HG03469 (cell line): Measurements from ENCODE around the gene JMJD8.

Experiments used
- ATAC-seq: cut with Tn5 transposase; IDR thresholded peaks from one replicate; pipeline ENCODE4 v1.9.1; 2021; ENCODE audit warnings: mild to moderate bottlenecking, moderate library complexity, moderate number of reproducible peaks; ENCODE audit not compliant: unreplicated experiment

Gene JMJD8

DNA sequence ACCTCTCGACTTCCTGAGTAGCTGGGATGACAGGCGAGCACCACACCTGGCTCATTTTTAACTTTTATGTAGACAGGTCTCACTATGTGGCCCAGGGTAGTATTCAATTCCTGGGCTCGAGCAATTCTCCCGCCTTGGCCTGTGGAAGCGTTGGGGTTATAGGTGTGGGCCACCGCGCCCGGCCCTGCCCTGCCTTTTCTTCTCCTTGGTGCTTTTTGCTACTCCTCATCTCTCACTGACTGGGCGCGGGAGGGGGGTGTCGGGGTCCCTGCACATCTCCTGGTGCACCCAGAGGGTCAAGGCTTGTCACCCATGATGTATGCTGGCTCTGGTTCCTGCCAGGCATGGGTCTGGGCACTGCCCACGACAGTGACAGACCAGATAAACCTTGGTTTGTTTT lies 39.6 kb downstream of the JMJD8 start:
- ATAC-seq: no peak

DNA sequence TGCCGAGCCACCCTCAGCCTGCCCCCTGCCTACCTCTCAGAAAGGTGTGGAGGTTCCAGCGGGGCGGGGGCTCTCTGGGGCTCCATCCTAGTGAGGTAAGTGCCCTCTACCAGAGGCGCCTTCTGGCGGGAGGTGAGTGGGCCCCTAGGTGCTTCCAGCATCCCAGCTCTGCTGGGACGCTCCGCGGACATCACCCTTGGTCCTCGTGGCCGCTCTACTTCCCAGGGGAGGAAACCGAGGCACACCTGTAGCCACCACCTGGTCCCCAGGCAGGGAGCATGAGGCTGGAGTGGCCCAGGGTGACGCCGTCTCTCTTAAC lies 41.1 kb downstream of the JMJD8 start:
- ATAC-seq: no peak

DNA sequence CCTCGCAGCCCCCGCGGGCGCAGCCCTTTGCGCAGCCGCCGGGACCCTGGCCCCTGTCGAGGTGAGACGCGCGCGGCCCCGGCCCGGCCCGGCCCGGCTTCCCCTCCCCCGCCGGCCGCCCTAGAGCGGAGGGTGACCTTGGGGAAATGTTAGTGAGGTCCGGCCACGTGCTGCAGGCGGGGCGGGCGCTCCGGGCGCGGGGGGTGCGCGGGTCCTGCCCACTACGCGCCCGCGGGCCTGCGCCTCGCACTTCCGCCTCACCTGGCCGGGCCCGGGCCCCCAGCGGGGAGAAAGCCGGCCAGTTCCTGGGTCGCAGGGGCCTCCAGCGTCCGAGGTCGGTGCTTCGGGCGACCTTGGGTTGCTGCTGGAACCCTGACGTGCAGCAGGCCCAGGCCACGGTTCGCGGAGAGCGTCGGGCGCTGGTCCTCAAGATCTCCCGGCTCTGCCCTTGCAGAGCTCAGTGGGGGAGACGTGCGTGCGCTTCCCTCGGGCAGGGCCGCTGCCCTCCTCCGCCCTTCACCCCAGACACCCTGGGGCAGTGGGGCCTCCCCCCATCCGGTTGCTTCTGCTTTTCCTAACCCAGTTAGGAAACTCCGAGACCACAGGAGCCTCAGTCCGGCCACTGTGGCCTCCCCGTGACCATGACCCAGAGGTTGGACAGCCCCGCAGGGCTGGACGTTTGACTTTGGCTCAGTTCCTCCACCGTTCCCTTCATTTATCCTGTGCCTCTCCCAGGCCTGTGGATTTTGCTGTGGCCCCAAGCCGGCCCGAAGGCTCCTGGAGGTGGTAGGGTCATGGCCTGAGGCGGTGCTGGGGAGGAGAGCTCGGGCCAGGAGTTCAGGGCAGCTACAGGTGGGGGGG lies 41.7 kb downstream of the JMJD8 start:
- peak; percentile 22 for ATAC-seq

- peak; percentile 32 for ATAC-seq
Measured at GRCh38 chr16:641326-642188, 42.6 kb downstream of the JMJD8 start, which contains the start of gene MCRIP2. TSS of gene MCRIP2 (plus strand) at chr16:641828. CDS start at chr16:641992, 164 bp downstream.

DNA sequence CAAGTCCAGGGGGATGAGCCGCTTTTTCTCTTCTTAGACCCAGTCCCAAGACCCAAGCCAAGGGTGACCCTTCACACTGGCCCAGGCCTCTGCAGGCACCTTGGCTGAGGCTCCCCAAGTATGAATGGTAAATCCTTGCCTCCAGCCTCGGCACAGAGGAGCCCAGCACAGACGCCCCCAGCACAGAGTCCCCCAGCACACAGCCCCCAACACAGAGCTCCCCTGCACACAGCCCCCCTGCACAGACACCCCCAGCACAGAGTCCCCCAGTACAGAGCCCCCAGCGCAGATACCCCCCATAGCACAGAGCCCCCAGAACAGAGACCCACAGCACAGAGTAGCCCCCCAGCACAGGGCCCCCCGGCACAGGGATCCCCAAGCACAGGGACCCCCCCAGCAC lies 43.5 kb downstream of the JMJD8 start:
- no peak for ATAC-seq

GRCh38 chr16:638836-639235 lies 45.3 kb downstream of the JMJD8 start:
- no peak for ATAC-seq

GRCh38 chr16:638034-638543 lies 46.0 kb downstream of the JMJD8 start:
- no peak for ATAC-seq

DNA sequence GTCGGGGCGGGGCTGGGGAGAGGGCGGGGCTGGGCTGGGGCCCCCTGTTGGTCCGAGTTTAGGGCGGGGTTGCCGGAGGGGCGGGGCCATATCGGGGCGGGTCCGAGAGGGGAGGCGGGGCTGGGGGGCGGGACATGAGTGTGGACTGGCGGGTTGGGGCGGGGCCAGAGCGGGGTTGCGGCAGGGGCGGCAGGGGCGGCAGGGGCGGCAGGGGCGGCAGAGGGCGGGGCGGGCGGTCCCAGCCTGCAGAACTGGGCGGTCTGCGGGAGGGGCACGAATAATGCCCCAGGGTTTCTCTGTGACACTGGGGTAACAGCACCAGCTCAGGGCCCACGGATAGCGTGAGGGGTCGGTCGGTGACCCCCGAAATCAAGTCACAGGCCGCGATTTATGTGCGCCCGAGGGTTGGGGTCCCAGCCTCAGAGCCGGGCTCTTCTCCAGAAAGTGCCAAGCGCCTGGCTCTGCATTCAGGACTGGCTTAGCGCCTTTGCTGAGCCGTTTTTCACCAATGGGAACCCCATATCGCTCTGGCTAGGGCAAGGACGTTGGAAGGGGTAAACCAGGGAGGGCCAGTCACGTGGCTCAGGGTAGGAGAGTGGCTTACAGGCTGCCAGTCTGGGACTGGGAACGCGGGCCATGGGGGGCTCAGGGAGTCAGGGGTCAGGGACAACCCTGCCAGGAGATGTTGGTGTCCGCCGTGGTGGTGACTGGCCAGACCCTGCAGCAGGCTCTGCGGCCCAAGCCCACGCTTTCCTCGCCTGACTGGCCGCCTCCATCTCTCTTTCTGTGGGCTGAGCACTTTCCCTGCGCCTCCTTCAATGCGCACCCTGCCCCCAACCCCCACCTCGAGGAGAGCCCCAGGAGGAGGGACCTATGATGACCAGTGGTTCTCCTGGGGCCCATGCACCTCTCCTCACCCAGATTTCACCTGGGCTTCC lies 46.8 kb downstream of the JMJD8 start:
- ATAC-seq: no peak

- peak; percentile 45 for ATAC-seq
Measured at GRCh38 chr16:636206-637080, 47.7 kb downstream of the JMJD8 start, which contains the start of gene METTL26. TSS of gene METTL26 (minus strand) at chr16:636305. CDS start at chr16:636290, 15 bp downstream.

GRCh38 chr16:635573-636205 lies 48.4 kb downstream of the JMJD8 start:
- ATAC-seq: no peak

GRCh38 chr16:634996-635395 lies 49.1 kb downstream of the JMJD8 start:
- no peak for ATAC-seq

GRCh38 chr16:634051-634670 lies 50.0 kb downstream of the JMJD8 start:
- no peak for ATAC-seq

- ATAC-seq: no peak
Measured at GRCh38 chr16:633336-634050, 50.6 kb downstream of the JMJD8 start.

GRCh38 chr16:632486-633335 lies 51.4 kb downstream of the JMJD8 start:
- ATAC-seq: no peak

GRCh38 chr16:631808-632358 lies 52.3 kb downstream of the JMJD8 start:
- ATAC-seq: no peak
